ENCODE data around the gene NT5C2. TPM values are rescaled to one million over a fixed set of nuclear protein-coding genes. Genes with fewer than 3 reads are reported as not detected.

The NT5C2 gene
- polyA plus RNA-seq, 3 donors, result 68.6 to 116 (median 81.8) TPM

- Histone ChIP-seq H2AFZ (ENCODE audit: insufficient read depth, low read depth, low read length, poor library complexity, severe bottlenecking) (no peak overlapping the region), H3K9ac (ENCODE audit: insufficient read depth, low read length, poor library complexity, severe bottlenecking) (no peak overlapping the region), H3K4me1 (ENCODE audit: control insufficient read depth in 1 of 2, insufficient read depth in 2 of 2, low read length in 2 of 2) (peaks cover 0 to 5% of the 10 kb centered on the region in 2 donors), H3K27me3 (ENCODE audit: control insufficient read depth in 2 of 2, insufficient read depth in 2 of 2, low read length in 2 of 2) (no peaks in the 10 kb centered on the region), H4K20me1 (ENCODE audit: insufficient read depth, low read length) (no peaks in the 10 kb centered on the region), H3K27ac (ENCODE audit: low read depth in 1 of 2, low read length in 2 of 2) (no peak overlapping the region), H3K36me3 (replicated peaks in 1 of 2; ENCODE audit: control insufficient read depth in 1 of 2, insufficient read depth in 2 of 2, low read length in 2 of 2) (no peaks in the 10 kb centered on the region), H3K4me3 (replicated peaks in 1 of 3; ENCODE audit: low read depth in 2 of 3, low read length in 3 of 3) (no peak overlapping the region), H3K9me3 (replicated peaks in 1 of 2; ENCODE audit: control insufficient read depth in 1 of 2, insufficient read depth in 1 of 2, low read length in 2 of 2) (no peaks in the 10 kb centered on the region), H3K79me2 (ENCODE audit: insufficient read depth, low read length) (no peaks in the 10 kb centered on the region), H3K4me2 (replicated peaks; ENCODE audit: extremely low read depth, low read length, poor library complexity, severe bottlenecking) (no peak overlapping the region)
- no peaks in the 10 kb centered on the region for H3K36me3 Mint-ChIP-seq
- H3K4me3 Mint-ChIP-seq, result no peak overlapping the region
- H3K9me3 Mint-ChIP-seq, result peaks cover 0 to 2% (median 0%) of the 10 kb centered on the region in 7 donors
- no peak overlapping the region for H3K27ac Mint-ChIP-seq
- no peak for DNase-seq
- H3K4me1 Mint-ChIP-seq, result peaks cover 11% of the 10 kb centered on the region
- TF ChIP-seq CTCF (IDR thresholded peaks at IDR 0.05), result no peak
- intact Hi-C loops (cut with micrococcal nuclease), result no loop called here
- peaks cover 0 to 2% (median 2%) of the 10 kb centered on the region in 3 donors for H3K27me3 Mint-ChIP-seq (ENCODE audit: low read depth in 3 of 3)
- 93% methylated on average over 5 of the region's 8 CpGs for WGBS (ENCODE audit: insufficient coverage)
Observed at GRCh38 chr10:103044942-103045489, 148.1 kb downstream of the NT5C2 start.

- Histone ChIP-seq H3K4me1 (ENCODE audit: control insufficient read depth in 1 of 2, insufficient read depth in 2 of 2, low read length in 2 of 2) (no peaks in the 10 kb centered on the region), H2AFZ (ENCODE audit: insufficient read depth, low read depth, low read length, poor library complexity, severe bottlenecking) (no peak overlapping the region), H3K36me3 (replicated peaks in 1 of 2; ENCODE audit: control insufficient read depth in 1 of 2, insufficient read depth in 2 of 2, low read length in 2 of 2) (no peaks in the 10 kb centered on the region), H3K27ac (ENCODE audit: low read depth in 1 of 2, low read length in 2 of 2) (no peak overlapping the region), H3K9ac (ENCODE audit: insufficient read depth, low read length, poor library complexity, severe bottlenecking) (no peak overlapping the region), H3K27me3 (ENCODE audit: control insufficient read depth in 2 of 2, insufficient read depth in 2 of 2, low read length in 2 of 2) (no peaks in the 10 kb centered on the region), H3K9me3 (replicated peaks in 1 of 2; ENCODE audit: control insufficient read depth in 1 of 2, insufficient read depth in 1 of 2, low read length in 2 of 2) (no peaks in the 10 kb centered on the region), H4K20me1 (ENCODE audit: insufficient read depth, low read length) (no peaks in the 10 kb centered on the region), H3K79me2 (ENCODE audit: insufficient read depth, low read length) (no peaks in the 10 kb centered on the region), H3K4me3 (replicated peaks in 1 of 3; ENCODE audit: low read depth in 2 of 3, low read length in 3 of 3) (no peak overlapping the region), H3K4me2 (replicated peaks; ENCODE audit: extremely low read depth, low read length, poor library complexity, severe bottlenecking) (no peak overlapping the region)
- Mint-ChIP-seq H3K27ac (no peak overlapping the region), H3K27me3 (ENCODE audit: low read depth in 3 of 3) (peaks cover 0 to 2% (median 1%) of the 10 kb centered on the region in 3 donors), H3K9me3 (peaks cover 0 to 2% (median 0%) of the 10 kb centered on the region in 7 donors), H3K36me3 (no peaks in the 10 kb centered on the region), H3K4me3 (no peak overlapping the region), H3K4me1 (no peaks in the 10 kb centered on the region)
- no peak for DNase-seq
- no peak for TF ChIP-seq CTCF (IDR thresholded peaks at IDR 0.05)
- whole genome bisulfite sequencing (ENCODE audit: insufficient coverage), result 100% methylated on average over 6 of the region's 7 CpGs
- intact Hi-C loops (cut with micrococcal nuclease), result no loop called here
Observed at GRCh38 chr10:103042908-103043307, 150.2 kb downstream of the NT5C2 start.

All from CD14-positive monocyte (primary cell).